Stimulated activated CD4-positive, alpha-beta T cell treated with anti-CD3 and anti-CD28 coated beads, TNF-alpha, amount 100 ng/mL, for 4 hours (primary cell): ENCODE data around the gene KLC4.
"Not testable (repeated sequence)": the region's sequence is repeated elsewhere in the genome, so short reads cannot be mapped to it uniquely, and the experiment has no call there.

ENCODE experiments used
- DNase-seq, 3 experiments: peaks; one replicate each; pipeline ENCODE4 v3.0.0-alpha.2; 2020; ENCODE audit warnings: low read depth in 3 of 3

KLC4 gene

DNA sequence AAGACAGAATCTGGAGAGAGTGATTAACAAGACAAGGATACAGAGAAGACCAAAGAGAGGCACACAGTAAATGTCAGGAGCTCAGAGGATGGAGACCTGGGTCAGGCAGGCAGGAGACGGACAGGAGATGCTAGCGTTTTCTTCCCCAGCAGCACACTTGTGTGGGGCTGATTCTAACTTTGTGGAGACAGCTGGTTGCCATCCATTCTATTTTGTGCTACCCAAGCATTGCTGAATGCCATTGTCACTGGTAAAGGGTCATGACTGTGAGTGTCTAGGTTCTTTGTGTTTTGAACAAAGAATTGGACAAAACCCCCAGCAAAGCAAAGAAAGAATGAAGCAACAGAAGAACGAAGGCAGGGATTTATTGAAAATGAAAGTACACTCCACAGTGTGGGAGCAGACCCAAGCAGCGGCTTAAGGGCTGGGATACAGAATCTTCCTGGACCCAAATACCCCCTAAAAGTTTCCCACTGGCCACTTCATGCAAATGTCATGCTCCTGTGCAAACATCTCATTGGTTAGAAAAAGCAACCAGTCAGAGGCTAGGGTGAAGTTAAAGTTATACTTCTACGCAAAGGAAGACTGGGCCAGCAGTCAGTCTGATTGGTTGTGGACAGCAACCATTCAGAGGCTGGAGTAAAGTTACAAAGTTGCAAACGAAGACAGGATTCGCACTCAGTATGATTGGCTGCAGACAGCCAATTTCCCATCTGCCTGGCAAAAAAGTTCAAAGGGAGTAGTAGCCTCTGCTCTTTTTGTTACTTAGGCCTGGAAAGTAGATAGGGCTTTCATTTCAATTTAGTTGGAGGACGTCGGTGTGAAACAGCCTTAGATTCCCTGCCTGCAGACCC, 34.2 kb downstream of the KLC4 start:
- DNase-seq: no peak

DNA sequence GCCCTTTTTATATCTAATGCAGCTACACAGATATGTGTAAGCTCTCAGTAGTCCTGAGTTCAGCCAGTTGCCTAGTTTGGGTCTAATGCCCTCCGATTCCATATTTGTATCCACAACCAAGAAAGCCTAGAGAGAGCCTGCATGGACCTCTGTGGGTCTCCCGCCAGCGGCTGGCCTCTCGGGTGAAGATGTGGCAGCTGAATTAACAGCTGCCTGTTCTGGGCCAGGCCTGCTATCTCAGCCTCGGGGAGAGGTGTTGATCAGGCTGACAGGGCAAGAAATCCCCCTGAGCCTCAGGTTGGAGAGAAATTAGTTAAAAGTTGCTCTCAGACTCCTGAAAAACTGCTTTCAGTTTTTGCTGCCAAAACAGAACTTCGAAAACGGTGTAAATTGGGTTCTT, 36.5 kb downstream of the KLC4 start:
- DNase-seq: no peak

DNA sequence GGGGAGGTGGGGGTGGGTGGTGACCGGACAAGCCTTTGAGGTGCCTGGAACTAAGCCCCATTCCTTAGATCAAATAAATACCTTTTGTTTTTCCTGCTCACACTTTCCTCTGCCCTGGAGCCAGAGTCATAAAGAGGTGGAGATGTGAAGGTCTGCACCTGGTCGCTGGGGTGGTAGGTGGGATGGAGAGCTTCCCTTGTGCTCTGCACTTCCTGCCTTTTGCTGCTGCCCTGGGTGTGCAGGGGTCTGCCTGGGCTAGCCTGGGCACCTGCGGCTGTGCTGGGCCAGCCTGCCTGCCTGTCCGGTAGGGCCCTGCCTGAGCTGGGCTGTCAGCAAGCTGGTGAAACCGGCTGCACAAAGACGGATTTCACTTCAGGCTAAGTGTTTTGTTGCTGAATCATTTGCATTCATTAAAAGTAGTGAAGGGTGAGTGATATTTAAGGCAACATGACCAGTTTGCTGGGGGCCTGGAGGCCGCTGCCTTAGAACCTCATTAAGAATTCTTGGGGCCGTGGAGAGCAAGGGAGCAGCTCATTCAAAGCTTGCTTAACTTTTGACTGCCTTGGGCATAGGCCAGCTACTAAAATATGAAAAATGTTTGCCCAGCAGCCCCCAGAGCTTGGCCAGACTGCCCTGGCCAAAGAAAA, 37.1 kb downstream of the KLC4 start:
- DNase-seq: no peak

DNA sequence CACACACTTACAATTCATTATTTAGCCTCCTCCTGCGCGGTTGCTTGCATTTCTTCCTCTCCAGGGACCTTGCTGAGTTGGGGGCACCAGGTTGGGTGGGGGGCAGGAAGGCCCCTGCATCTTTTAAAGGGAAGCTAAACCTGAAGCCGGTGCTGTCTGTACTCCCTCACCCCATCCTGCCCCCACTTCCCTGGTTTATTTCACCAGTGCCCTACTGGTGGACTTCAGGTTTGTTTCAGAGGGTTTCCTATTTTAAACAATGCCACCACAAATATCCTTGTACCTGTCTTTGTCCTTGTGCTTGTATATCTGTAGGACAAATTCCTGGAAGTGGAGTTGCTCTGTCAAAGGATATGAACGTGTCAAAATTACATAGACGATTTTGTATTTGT, 37.7 kb downstream of the KLC4 start:
- no peak for DNase-seq

DNA sequence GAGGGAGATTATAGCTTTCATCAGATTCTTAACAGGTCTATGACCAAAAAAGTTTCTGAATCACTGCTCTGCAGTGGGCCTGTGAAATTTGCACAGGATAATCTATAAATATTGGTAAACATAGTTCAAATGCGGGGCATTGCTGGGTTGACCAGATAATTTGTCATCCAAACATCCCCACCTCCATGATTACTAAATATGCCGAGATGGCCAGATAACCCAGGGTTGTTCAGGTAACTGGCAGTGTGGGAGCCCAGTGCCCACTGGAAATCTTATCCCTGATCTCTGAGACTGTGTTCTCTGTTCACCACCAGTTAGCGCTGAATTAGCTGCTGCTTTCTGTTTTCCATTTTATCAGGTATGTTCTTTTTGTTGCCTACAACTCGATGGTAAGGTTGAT, 38.1 kb downstream of the KLC4 start:
- DNase-seq: no peak

DNA sequence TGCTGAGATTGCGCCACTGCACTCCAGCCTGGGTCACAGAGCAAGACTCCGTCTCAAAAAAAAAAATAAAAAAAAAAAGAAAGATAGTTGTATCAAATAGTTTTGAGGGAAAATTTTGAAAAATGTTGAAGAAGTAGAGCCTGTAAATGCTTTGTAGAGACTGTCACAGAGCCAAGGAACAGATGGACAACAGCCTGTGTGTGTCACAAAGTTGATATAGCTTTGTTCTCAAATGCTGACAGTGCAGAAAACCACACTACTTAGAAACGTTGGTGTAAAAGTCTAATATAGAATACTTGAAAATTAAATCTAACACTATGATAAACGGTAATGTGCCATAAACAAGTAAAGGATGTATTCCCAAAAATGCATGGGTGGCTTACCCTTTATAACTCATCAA, 42.1 kb downstream of the KLC4 start:
- DNase-seq: no peak

DNA sequence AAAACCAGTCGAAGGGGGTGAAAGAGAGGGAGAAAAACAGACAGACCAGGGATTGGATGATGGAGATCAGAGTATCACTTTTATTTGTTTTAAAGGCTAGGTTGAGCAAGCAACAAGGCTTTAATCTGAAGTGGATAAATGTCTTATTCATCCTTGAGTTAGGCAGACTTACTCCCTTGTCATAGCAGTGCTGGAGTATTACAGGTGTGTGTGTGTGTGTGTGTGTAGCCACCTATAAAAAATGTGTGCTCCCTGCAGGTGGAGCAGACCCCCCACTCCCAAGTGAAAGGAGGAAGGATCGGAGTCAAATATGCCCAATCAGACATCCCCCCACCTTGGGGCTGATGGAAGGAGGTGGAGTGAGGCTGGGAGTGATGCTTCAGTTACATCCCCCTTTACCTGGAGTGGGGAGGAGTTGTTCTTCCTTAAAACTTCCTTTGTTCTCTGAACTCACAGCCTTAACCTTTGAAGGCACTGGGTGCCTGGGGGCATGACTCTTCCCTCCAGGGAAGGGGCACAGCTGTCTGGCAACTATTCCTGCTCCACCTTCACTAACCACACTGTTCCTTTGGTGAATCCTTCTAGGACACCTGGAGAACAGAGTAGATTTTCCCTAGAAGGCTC, 43.9 kb downstream of the KLC4 start:
- DNase-seq: no peak

DNA sequence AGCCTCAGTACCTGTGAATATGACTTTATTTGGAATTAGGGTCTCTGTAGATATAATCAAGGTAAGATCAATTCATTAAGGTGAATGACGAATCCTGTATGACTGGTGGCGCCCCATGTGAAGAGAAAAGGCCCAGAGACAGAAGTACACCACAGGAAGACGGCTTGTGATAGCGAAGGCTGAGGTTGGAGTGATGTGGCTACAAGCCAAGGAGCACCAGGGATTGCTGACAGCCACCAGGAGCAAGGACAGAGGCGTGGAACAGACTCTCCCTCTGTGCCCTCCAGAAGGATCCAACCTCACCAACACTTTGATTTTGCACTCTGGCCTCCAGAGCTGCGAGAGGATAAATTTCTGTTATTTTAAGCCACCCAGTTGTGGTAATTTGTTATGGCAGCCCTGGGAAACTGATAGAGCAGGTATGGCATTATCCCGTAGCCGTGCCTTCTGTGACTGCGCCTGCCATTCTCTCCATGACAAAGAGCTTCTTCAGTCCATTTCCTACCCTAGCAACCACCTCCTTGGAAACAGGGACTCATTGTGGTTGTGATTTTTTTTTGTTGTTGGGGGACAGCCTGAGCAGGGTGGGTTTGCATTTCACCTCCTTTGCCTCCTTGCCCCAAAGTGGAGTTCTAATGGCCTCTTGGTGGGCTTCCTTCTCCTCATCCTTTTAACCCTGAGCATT, 46.2 kb downstream of the KLC4 start:
- no peak for DNase-seq

DNA sequence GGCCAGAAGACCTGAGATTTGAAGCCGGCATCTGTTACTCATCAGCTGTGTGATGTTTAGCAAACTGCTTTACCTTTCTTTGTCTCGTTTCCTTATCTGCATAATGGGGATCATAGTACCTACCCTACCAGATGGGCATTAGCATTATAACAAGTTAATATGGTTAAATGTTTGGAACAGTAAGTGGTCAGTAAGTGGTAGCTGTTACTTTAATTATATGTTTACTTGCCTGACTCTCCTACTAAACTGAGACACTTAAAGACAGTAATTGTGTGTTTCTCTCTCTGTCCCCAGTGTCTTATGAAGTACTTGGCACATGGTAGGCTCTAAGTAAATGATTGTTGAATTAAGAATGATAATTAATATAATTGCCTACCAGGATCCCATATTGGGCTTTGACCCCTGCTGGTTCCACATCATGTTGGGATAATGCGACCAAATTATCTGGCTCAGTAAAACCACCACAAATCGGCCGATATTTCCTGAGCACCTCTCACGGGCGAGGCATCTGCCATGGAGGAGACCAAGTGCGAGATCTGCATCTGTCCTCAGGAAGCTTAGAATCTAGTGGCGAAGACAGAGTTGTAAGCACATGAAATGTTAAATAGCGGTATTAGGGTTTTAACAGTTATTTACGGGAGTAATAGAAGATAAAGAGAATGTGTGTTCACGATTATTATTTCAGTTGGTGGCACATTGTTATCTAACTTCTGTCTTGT, 48.1 kb downstream of the KLC4 start:
- DNase-seq: no peak

DNA sequence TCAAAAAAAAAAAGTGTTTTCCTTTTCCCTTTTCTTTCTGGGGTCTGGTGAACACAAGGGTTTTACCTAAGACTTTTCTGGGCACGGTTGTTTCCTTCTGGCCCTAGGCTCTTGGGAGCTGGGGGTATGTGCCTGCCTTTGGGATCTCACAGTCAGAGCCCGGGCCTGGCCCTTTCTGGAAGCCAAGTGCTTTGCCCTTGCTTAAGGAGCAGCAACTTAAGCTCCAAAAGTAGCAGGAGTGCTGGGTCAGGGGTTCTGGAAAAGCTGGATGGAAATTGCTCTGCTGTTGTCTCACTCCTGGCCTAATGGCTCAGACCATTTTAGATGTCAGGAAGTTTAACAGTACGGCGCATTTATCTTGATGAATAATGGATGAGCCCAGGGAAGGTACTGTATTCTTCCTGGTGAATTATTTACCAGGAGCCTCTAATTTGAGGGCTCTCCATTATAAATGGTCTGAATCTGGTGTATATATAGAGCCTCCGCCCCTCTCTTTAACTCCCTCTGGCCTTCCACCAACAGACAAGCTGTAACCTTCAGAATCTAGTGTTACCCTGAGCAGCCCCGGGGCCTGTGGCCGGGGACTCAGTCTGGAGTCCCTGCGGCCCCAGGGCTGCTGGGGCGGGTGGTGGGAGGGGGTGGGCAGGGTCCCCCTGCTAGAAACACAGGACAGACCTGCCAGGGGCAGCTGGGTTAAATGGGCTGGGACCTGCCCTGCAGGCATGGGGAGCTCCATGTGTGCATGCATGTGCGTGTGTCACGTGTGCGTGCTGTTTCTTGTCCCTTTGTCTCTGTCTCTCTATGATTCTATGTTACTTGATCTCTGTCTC, 54.2 kb downstream of the KLC4 start:
- DNase-seq: no peak

DNA sequence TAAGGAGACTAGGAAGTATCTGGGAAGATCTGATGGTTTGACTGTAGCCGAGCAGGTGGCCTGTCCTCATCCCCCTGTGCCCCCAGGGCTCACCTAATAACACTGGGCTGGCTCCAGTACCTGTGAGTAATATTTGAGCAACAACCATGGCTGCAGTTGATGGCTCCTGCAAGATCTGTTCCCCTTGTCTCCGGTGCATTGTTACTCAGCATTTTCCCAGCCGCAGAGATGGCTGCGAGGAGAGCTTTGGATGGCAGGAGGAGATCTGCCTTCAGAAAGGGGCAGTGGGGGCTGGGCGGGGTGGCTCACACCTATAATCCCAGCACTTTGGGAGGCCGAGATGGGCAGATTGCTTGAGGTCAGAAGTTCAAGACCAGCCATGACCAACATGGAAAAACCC, 55.9 kb downstream of the KLC4 start:
- no peak for DNase-seq

DNA sequence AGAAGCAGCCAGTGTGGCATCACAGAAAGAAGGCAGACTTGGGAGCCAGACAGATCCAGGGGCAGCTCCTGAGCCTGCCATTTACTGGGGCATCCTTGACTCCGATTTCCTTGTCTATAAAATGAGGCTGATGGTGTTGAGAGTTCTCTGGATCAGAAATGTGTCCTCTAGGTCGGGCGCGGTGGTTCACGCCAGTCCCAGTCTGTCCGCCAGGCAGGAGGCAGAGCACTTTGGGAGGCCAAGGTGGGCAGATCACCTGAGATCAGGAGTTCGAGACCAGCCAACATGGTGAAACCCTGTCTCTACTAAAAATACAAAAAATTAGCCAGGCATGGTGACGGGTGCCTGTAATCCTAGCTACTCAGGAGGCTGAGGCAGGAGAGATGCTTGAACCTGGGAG, 58.0 kb downstream of the KLC4 start:
- not testable (repeated sequence) for DNase-seq

DNA sequence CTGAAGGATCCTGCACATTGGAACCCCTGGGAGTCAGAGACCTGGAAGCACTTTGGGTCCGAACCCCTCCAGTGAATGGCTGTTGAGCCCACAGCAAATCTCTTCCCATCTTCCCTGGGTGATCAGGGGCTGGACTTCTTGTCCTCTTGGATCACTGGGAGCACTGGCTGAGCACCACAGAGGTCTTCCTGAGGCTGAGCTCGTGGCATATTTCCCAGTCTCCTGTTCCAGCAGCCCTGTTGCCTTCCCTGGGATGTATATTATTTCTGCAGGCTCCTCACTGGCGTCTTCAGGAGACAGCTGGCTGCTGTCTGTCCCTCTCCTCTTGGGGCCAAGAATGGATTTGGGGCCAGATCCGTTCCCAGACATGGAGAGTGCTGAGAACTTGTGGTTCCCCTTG, 60.1 kb downstream of the KLC4 start:
- no peak for DNase-seq

DNA sequence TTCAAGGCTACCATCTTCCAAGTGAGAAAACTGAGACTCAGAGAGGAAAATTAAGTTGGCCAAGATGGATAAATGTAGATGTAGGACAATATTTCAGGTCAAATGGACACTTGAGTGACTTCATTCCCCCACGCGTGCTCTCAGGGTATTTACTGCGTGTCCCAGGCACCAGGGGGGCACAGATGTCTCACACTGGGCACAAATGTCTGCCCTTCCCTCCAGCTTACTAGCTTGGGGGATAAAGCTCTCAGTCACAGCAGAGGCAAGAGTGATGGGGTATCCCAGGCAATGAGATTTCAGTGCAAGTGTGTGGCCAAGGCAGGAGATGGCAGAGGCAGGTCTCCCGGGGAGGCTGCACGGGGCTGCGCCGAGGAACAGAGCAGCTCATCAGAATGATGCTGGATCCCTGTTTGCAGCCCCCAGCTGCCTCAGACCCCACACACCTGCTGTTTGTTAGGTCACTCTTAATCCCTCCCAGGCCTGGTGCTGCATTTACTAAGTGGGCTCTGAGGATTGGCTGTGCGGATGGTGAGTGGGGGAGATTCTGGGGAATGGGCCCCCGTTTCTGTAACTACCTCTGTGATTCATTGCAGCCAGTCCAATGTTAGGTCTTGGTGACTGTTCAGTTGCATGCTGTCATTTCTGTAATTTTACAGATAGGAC, 60.8 kb downstream of the KLC4 start:
- no peak for DNase-seq

DNA sequence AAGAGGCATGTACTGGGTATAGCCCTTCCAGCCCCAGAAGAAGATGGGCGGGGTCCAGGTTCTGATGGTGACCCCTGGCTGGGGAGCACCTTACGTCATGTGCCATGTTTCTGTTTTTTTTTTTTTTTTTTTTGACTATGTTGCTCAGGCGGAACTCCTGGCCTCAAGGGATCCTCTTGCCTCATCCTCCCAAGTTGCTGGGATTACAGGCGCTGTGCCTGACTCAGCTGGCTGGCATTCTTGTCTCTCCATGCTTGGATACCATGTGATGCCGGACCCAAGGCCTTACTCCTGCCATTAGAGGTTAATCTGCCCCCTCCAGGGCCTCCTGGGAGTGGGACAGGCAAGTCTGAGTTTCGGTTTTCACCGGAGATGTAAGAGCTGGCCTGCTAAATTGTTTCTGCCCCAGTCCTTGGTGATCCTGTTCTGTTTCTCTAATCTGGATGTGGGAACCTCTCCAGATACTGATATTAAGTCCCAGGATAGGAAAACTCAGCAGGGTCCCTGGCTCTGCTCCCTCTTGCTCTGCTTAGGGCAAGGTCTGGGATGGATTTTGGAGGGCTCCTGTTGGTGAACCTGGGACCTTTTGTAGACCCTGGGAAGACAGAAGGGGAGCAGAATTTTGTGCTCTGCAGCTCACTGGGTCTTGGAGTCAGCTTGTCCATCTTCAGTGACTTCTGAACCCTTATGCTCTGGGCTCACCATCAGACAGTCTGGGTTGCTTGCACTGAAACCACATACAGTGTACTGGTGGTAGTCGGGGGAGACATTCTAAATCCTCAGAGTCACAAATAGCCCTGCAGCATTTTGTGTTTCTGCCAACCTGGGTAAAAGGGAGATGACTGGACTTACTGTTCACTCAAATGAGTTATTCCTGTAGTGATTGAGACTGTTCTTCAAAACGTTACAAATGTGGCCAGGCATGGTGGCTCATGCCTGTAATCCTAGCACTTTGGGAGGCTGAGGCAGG, 61.8 kb downstream of the KLC4 start:
- DNase-seq: no peak

DNA sequence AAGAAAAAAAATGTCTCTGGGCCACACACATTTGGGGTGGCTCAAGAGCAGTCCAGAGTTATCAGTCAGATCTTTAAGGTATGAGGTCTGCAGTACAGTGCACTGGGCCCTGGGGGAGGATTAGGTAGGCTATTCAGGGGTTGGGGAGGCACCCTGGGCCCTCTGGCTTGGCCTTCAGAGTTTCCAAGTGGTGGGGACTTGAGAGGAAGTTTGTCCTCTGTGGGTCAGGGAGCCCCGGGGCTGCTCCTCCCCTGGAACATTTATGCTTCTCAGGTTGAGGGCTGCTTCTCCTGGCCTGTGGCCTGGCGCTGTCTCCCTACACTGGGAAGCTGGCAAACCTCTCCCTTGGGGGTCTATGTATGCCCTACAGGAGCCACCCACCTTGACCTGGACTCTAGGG, 62.7 kb downstream of the KLC4 start:
- DNase-seq: no peak

DNA sequence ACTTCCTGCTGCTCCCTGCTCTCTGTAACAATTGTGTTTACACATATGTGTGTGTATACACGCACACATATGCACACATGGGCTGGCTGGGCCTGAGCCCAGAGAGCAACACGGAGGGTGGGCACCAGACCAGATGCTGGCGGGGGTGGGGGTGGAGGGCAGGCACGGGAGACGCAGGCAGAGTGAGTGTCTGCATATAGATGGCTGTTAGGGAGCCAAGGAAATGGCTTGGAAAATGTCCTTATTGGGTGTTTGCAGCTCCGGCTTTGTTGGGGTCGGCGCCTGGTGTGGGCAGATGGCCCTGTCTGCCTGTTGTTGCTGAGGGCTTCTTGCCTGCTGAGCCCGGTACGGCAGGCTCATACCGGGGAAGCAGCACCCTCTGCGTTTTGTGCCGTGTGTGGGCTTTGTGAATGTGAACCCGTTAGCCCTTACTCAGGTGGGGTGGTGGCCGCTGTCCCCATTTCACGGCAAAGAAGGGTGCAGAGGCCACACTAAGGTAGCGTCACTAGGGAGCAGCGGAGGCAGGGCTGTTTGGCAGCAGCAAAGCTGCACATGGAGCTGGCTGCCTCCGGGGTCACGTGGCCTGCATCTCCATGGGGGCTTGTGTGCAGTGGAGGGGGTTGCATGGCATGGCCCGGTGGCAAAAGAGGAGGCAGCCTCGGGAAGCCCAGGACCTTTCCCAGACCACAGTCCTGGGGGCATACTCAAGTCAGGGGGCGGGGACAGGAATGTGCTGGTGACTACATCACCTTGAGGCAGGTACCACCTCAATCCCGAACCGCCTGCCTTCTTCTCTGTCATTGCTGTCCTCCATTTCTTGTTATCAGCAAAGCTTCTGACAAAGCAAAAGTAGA, 64.3 kb downstream of the KLC4 start:
- DNase-seq: no peak

DNA sequence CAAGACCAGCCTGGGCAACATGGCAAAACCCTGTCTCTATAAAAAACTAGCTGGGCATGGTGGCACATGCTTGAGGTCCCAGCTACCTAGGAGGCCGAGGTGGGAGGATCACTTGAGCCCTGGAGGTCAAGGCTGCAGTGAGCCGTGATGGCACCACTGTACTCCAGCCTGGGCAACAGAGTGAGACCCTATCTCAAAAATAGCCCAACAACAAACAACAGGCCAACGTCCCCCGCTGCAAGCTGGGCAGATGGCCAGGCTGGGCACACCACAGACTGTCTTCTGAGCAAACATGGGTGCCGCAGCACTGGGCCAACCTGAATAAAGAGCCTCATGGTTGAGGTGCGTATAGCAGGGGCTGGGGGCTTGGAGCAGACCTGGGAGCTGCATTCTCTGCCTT, 65.0 kb downstream of the KLC4 start:
- DNase-seq: no peak
